Thymus (tissue), 11 donors: ENCODE results near the gene ARHGAP15. TPM values are rescaled to one million over a fixed set of nuclear protein-coding genes. Genes with fewer than 3 reads are reported as not detected.

Experiments used
- DNase-seq, 9 donors: peaks; one replicate each; pipeline ENCODE4 v3.0.0-alpha.2; 2013; ENCODE audit warnings: low spot score in 9 of 9, low read depth in 6 of 9, missing footprints in 1 of 9
- H3K27ac ChIP-seq, 2 donors: one replicate each; pipeline ENCODE4 v1.5.1; 2013; ENCODE audit warnings: control low read depth in 1 of 2, low read depth in 1 of 2, low read length in 1 of 2, mild to moderate bottlenecking in 1 of 2, moderate library complexity in 1 of 2
- H3K27me3 ChIP-seq, 2 donors: one replicate each; pipeline ENCODE4 v1.5.1; 2013; ENCODE audit warnings: low read length in 1 of 2; ENCODE audit not compliant: control insufficient read depth in 2 of 2, insufficient read depth in 1 of 2
- H3K36me3 ChIP-seq, 2 donors: one replicate each; pipeline ENCODE4 v1.5.1; 2013; ENCODE audit warnings: low read length in 1 of 2, mild to moderate bottlenecking in 1 of 2, moderate library complexity in 1 of 2; ENCODE audit not compliant: control insufficient read depth in 2 of 2, insufficient read depth in 2 of 2
- H3K4me1 ChIP-seq, 2 donors: one replicate each; pipeline ENCODE4 v1.5.1; 2013; ENCODE audit warnings: low read length in 2 of 2; ENCODE audit not compliant: control insufficient read depth in 2 of 2, insufficient read depth in 2 of 2
- H3K4me3 ChIP-seq, 2 donors: one replicate each; pipeline ENCODE4 v1.5.1; 2013; ENCODE audit warnings: low read length in 2 of 2, control low read depth in 1 of 2, mild to moderate bottlenecking in 1 of 2
- H3K9me3 ChIP-seq, 2 donors: one replicate each; pipeline ENCODE4 v1.5.1; 2013; ENCODE audit warnings: low read length in 1 of 2, mild to moderate bottlenecking in 1 of 2; ENCODE audit not compliant: control insufficient read depth in 2 of 2, insufficient read depth in 1 of 2
- WGBS: extraction: QIAGEN DNeasy Blood & Tissue Kit; methylation state at CpG from one replicate; pipeline ENCODE4 v1.1.7; 2013; 5-methylcytosine and 5-hydroxymethylcytosine counted together
- polyA plus RNA-seq: library from polyadenylated mRNA; stranded (reverse); fragments of 200-250 nt; gene quantifications from one replicate; pipeline ENCODE4 v1.2.3, GENCODE V29; 2013
- total RNA-seq: library from RNA; stranded (reverse); fragments of 120-200 nt; gene quantifications from one replicate; pipeline ENCODE4 v1.2.4, GENCODE V29; 2013
- donor health status: healthy.

ARHGAP15 gene
- total and polyA plus RNA-seq, 2 donors, result 55.8 to 182 TPM

GRCh38 chr2:143336719-143337210 lies 207.5 kb downstream of the ARHGAP15 start:
- Histone ChIP-seq H3K36me3 (peaks cover 0 to 3% of the 10 kb centered on the region in 2 donors), H3K27ac (no peak overlapping the region), H3K27me3 (no peaks in the 10 kb centered on the region), H3K9me3 (no peaks in the 10 kb centered on the region), H3K4me1 (no peaks in the 10 kb centered on the region), H3K4me3 (no peak overlapping the region)
- WGBS, result 100% methylated on average over 1 of the region's 1 CpG
- DNase-seq, result no peak

- Histone ChIP-seq H3K36me3 (no peaks in the 10 kb centered on the region), H3K27ac (no peak overlapping the region), H3K9me3 (no peaks in the 10 kb centered on the region), H3K27me3 (no peaks in the 10 kb centered on the region), H3K4me3 (no peak overlapping the region), H3K4me1 (no peaks in the 10 kb centered on the region)
- DNase-seq, result no peak
- WGBS, result over 99% methylated on average over 2 of the region's 2 CpGs
Observed at GRCh38 chr2:143341478-143341877, 212.3 kb downstream of the ARHGAP15 start.

- Histone ChIP-seq H3K27me3 (no peaks in the 10 kb centered on the region), H3K4me3 (no peak overlapping the region), H3K4me1 (no peaks in the 10 kb centered on the region), H3K36me3 (no peaks in the 10 kb centered on the region), H3K27ac (no peak overlapping the region), H3K9me3 (no peaks in the 10 kb centered on the region)
- DNase-seq, result no peak
- WGBS, result 97% methylated on average over 2 of the region's 2 CpGs
Observed at GRCh38 chr2:143344780-143345179, 215.6 kb downstream of the ARHGAP15 start.

GRCh38 chr2:143345887-143346787 lies 216.9 kb downstream of the ARHGAP15 start:
- Histone ChIP-seq H3K9me3 (no peaks in the 10 kb centered on the region), H3K36me3 (no peaks in the 10 kb centered on the region), H3K27me3 (no peaks in the 10 kb centered on the region), H3K27ac (no peak overlapping the region), H3K4me1 (no peaks in the 10 kb centered on the region), H3K4me3 (no peak overlapping the region)
- no peak for DNase-seq
- 92% methylated on average over 9 of the region's 9 CpGs for WGBS

- 97% methylated on average over 10 of the region's 10 CpGs for WGBS
- Histone ChIP-seq H3K36me3 (no peaks in the 10 kb centered on the region), H3K4me1 (no peaks in the 10 kb centered on the region), H3K27me3 (no peaks in the 10 kb centered on the region), H3K4me3 (no peak overlapping the region), H3K27ac (no peak overlapping the region), H3K9me3 (no peaks in the 10 kb centered on the region)
- DNase-seq, result no peak
Observed at GRCh38 chr2:143347271-143347695, 218.1 kb downstream of the ARHGAP15 start.

- Histone ChIP-seq H3K9me3 (no peaks in the 10 kb centered on the region), H3K4me3 (no peak overlapping the region)
Observed at GRCh38 chr2:143347901-143348414, 218.7 kb downstream of the ARHGAP15 start.

GRCh38 chr2:143354050-143354750 lies 225.0 kb downstream of the ARHGAP15 start:
- H3K4me1 ChIP-seq, result no peaks in the 10 kb centered on the region
- H3K9me3 ChIP-seq, result no peaks in the 10 kb centered on the region
- 99% methylated on average over 13 of the region's 13 CpGs for WGBS
- H3K4me3 ChIP-seq, result no peak overlapping the region
- no peak overlapping the region for H3K27ac ChIP-seq
- H3K27me3 ChIP-seq, result no peaks in the 10 kb centered on the region
- no peaks in the 10 kb centered on the region for H3K36me3 ChIP-seq
- DNase-seq, result no peak

More at GRCh38 chr2:143347901-143348414, 218.7 kb downstream of the ARHGAP15 start:
- H3K27me3 ChIP-seq, result no peaks in the 10 kb centered on the region
- DNase-seq, result no peak
- no peak overlapping the region for H3K27ac ChIP-seq
- H3K36me3 ChIP-seq, result no peaks in the 10 kb centered on the region
- no peaks in the 10 kb centered on the region for H3K4me1 ChIP-seq
- WGBS, result 97% methylated on average over 4 of the region's 4 CpGs

- no peaks in the 10 kb centered on the region for H3K9me3 ChIP-seq
- H3K27ac ChIP-seq, result no peak overlapping the region
- DNase-seq, result no peak
- H3K4me1 ChIP-seq, result no peaks in the 10 kb centered on the region
- H3K4me3 ChIP-seq, result no peak overlapping the region
- H3K27me3 ChIP-seq, result no peaks in the 10 kb centered on the region
- 94% methylated on average over 6 of the region's 6 CpGs for WGBS
- H3K36me3 ChIP-seq, result no peaks in the 10 kb centered on the region
Observed at GRCh38 chr2:143355870-143356269, 226.7 kb downstream of the ARHGAP15 start.

- Histone ChIP-seq H3K36me3 (no peaks in the 10 kb centered on the region), H3K27ac (no peak overlapping the region), H3K9me3 (no peaks in the 10 kb centered on the region), H3K4me3 (no peak overlapping the region), H3K27me3 (no peaks in the 10 kb centered on the region), H3K4me1 (no peaks in the 10 kb centered on the region)
- WGBS, result 96% methylated on average over 3 of the region's 3 CpGs
- no peak for DNase-seq
Observed at GRCh38 chr2:143356336-143356735, 227.1 kb downstream of the ARHGAP15 start.
